ENCODE data around the gene OPCML. TPM values are rescaled to one million over a fixed set of nuclear protein-coding genes. Genes with fewer than 3 reads are reported as not detected.

Gene OPCML
- total RNA-seq, 1 experiment from 2014 or later = not detected

- ChIA-PET POLR2A (no interaction called here), CTCF (no interaction called here)
- no peak for TF ChIP-seq CTCF (IDR thresholded peaks at IDR 0.05; ENCODE audit: insufficient read depth in 1 of 2, low read depth in 1 of 2, low read length in 1 of 2, severe bottlenecking in 1 of 2, unreplicated experiment in 1 of 2)
- no peaks in the 10 kb centered on the region for H3K4me1 ChIP-seq
- no peak overlapping the region for H3K4me3 Mint-ChIP-seq (ENCODE audit: unreplicated experiment)
- H3K36me3 Mint-ChIP-seq (ENCODE audit: insufficient read depth, unreplicated experiment) = no peaks in the 10 kb centered on the region
- H3K27me3 Mint-ChIP-seq (ENCODE audit: insufficient read depth, unreplicated experiment) = no peaks in the 10 kb centered on the region
- H3K9me3 Mint-ChIP-seq (ENCODE audit: unreplicated experiment) = peaks cover 54% of the 10 kb centered on the region
- no peak overlapping the region for H3K27ac Mint-ChIP-seq (ENCODE audit: unreplicated experiment)
- H3K27me3 ChIP-seq (replicated peaks; ENCODE audit: control insufficient read depth, insufficient read depth, low read length) = no peaks in the 10 kb centered on the region
- no peaks in the 10 kb centered on the region for H3K4me1 Mint-ChIP-seq (ENCODE audit: low read depth, unreplicated experiment)
- DNase-seq = no peak
- intact Hi-C loops (cut with micrococcal nuclease; ENCODE audit: unreplicated experiment) = no loop called here
- no TSS peak for BruUV-seq (replicated peaks)
- no peaks in the 10 kb centered on the region; the same call in 1 of the 2 replicates for H3K9me3 ChIP-seq
- no peaks in the 10 kb centered on the region for H3K36me3 ChIP-seq (ENCODE audit: control insufficient read depth, insufficient read depth, low read length)
- H3K4me3 ChIP-seq (ENCODE audit: low read depth, low read length) = no peak overlapping the region
Measured at GRCh38 chr11:132549001-132549400, 983.3 kb downstream of the OPCML start.

- no peaks in the 10 kb centered on the region for H3K36me3 ChIP-seq (ENCODE audit: control insufficient read depth, insufficient read depth, low read length)
- ChIA-PET CTCF (no interaction called here), POLR2A (no interaction called here)
- no peaks in the 10 kb centered on the region for H3K36me3 Mint-ChIP-seq (ENCODE audit: insufficient read depth, unreplicated experiment)
- intact Hi-C loops (cut with micrococcal nuclease; ENCODE audit: unreplicated experiment) = no loop called here
- no peaks in the 10 kb centered on the region; the same call in 1 of the 2 replicates for H3K27me3 ChIP-seq (replicated peaks; ENCODE audit: control insufficient read depth, insufficient read depth, low read length)
- no peak for DNase-seq
- no peak overlapping the region for H3K4me3 ChIP-seq (ENCODE audit: low read depth, low read length)
- no peak overlapping the region for H3K27ac Mint-ChIP-seq (ENCODE audit: unreplicated experiment)
- no peak overlapping the region for H3K4me3 Mint-ChIP-seq (ENCODE audit: unreplicated experiment)
- no peak for TF ChIP-seq CTCF (IDR thresholded peaks at IDR 0.05; ENCODE audit: insufficient read depth in 1 of 2, low read depth in 1 of 2, low read length in 1 of 2, severe bottlenecking in 1 of 2, unreplicated experiment in 1 of 2)
- peaks cover 13% of the 10 kb centered on the region for H3K9me3 Mint-ChIP-seq (ENCODE audit: unreplicated experiment)
- no peaks in the 10 kb centered on the region for H3K4me1 ChIP-seq
- no TSS peak for BruUV-seq (replicated peaks)
- H3K9me3 ChIP-seq = no peaks in the 10 kb centered on the region
- H3K4me1 Mint-ChIP-seq (ENCODE audit: low read depth, unreplicated experiment) = no peaks in the 10 kb centered on the region
- H3K27me3 Mint-ChIP-seq (ENCODE audit: insufficient read depth, unreplicated experiment) = no peaks in the 10 kb centered on the region
Measured at GRCh38 chr11:132544007-132544406, 988.3 kb downstream of the OPCML start.

GRCh38 chr11:132541794-132542193 lies 990.5 kb downstream of the OPCML start:
- no peak overlapping the region for H3K4me3 Mint-ChIP-seq (ENCODE audit: unreplicated experiment)

More at GRCh38 chr11:132541794-132542193, 990.5 kb downstream of the OPCML start:
- DNase-seq = no peak
- Histone ChIP-seq H3K4me3 (ENCODE audit: low read depth, low read length) (no peak overlapping the region), H3K36me3 (ENCODE audit: control insufficient read depth, insufficient read depth, low read length) (no peaks in the 10 kb centered on the region), H3K9me3 (no peaks in the 10 kb centered on the region), H3K4me1 (no peaks in the 10 kb centered on the region), H3K27me3 (replicated peaks; ENCODE audit: control insufficient read depth, insufficient read depth, low read length) (no peaks in the 10 kb centered on the region; the same call in 1 of the 2 replicates)
- intact Hi-C loops (cut with micrococcal nuclease; ENCODE audit: unreplicated experiment) = no loop called here
- CTCF ChIA-PET = no interaction called here
- Mint-ChIP-seq H3K36me3 (ENCODE audit: insufficient read depth, unreplicated experiment) (no peaks in the 10 kb centered on the region), H3K4me1 (ENCODE audit: low read depth, unreplicated experiment) (no peaks in the 10 kb centered on the region), H3K27ac (ENCODE audit: unreplicated experiment) (no peak overlapping the region), H3K9me3 (ENCODE audit: unreplicated experiment) (peaks cover 4% of the 10 kb centered on the region), H3K27me3 (ENCODE audit: insufficient read depth, unreplicated experiment) (no peaks in the 10 kb centered on the region)
- POLR2A ChIA-PET = no interaction called here
- no TSS peak for BruUV-seq (replicated peaks)
- no peak for TF ChIP-seq CTCF (IDR thresholded peaks at IDR 0.05; ENCODE audit: insufficient read depth in 1 of 2, low read depth in 1 of 2, low read length in 1 of 2, severe bottlenecking in 1 of 2, unreplicated experiment in 1 of 2)
